ENCODE data around the gene CCNO.

Gene CCNO

DNA sequence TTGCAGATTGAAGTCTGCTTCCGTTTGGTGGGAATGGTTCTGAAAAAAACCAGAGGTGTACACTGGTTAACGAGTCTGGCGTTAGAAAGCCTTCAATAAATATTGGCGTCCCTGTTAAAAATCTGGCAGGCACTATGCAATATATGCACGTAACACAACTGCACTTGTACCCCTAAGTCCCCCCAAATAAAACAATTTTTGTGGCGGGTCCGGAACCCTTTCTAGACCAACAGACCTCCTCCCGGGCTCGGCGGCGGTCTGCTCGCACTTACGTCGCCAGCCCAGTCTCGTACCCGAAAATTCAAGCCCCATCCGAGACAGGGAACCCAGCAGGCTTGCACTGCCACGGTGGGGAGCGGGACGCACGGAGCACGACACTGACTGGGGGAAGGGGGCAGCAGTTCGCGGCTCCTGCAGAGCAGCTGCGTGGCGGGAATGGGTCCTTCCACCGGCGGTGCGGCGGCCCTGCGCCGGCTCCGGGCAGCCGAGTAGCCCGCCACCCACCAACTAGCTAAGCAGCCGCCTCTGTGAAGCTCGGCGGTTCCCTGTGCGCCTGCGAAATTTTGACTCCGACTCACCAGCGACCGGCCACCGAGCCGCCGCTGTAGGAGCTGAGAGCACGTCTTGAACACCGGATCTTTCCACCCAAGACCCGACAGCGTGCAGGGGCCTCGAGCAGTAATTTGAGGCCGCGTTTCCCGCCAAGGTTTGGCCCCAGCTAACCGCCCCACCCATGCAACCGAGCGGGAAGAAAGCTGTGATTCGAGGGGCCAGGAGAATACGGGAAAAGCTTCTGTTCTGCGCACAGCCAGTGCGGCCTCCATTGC, 10.2 kb downstream of the CCNO start:
- no peaks in the 10 kb centered on the region for H3K27me3 ChIP-seq (ENCODE audit: insufficient read depth, low read length, poor library complexity, severe bottlenecking)
- H3K36me3 ChIP-seq (ENCODE audit: insufficient read depth, low read length): no peaks in the 10 kb centered on the region
- H3F3A ChIP-seq (ENCODE audit: low read depth): no peaks in the 10 kb centered on the region
- no peaks in the 10 kb centered on the region for H3K4me1 ChIP-seq (ENCODE audit: insufficient read depth, low read length, poor library complexity, severe bottlenecking)
- no peaks in the 10 kb centered on the region for H4K20me1 ChIP-seq (ENCODE audit: insufficient read depth, low read length, poor library complexity, severe bottlenecking)
- TF ChIP-seq EZH2phosphoT487 (IDR thresholded peaks at IDR 0.05; ENCODE audit: borderline replicate concordance): no peak
- TF ChIP-seq, protein P1, sequence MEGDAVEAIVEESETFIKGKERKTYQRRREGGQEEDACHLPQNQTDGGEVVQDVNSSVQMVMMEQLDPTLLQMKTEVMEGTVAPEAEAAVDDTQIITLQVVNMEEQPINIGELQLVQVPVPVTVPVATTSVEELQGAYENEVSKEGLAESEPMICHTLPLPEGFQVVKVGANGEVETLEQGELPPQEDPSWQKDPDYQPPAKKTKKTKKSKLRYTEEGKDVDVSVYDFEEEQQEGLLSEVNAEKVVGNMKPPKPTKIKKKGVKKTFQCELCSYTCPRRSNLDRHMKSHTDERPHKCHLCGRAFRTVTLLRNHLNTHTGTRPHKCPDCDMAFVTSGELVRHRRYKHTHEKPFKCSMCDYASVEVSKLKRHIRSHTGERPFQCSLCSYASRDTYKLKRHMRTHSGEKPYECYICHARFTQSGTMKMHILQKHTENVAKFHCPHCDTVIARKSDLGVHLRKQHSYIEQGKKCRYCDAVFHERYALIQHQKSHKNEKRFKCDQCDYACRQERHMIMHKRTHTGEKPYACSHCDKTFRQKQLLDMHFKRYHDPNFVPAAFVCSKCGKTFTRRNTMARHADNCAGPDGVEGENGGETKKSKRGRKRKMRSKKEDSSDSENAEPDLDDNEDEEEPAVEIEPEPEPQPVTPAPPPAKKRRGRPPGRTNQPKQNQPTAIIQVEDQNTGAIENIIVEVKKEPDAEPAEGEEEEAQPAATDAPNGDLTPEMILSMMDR (conservative IDR thresholded peaks at IDR 0.05; ENCODE audit: low read length): no peak
- H3K9me3 ChIP-seq (ENCODE audit: insufficient read depth, low read depth, low read length): no peaks in the 10 kb centered on the region
- no peak overlapping the region for H2AFZ ChIP-seq (ENCODE audit: low read length)
- no peak overlapping the region for H3K4me2 ChIP-seq (ENCODE audit: low read depth, low read length, poor library complexity, severe bottlenecking)
- no peaks in the 10 kb centered on the region for H3K79me2 ChIP-seq (ENCODE audit: insufficient read depth, low read length)
- H3K9ac ChIP-seq (ENCODE audit: low read depth, low read length, poor library complexity, severe bottlenecking): no peak overlapping the region
- no peak overlapping the region for H3K4me3 ChIP-seq (ENCODE audit: low read length, poor library complexity, severe bottlenecking)
- H3K9me2 ChIP-seq (replicated peaks; ENCODE audit: low read depth, low read length): no peaks in the 10 kb centered on the region

DNA sequence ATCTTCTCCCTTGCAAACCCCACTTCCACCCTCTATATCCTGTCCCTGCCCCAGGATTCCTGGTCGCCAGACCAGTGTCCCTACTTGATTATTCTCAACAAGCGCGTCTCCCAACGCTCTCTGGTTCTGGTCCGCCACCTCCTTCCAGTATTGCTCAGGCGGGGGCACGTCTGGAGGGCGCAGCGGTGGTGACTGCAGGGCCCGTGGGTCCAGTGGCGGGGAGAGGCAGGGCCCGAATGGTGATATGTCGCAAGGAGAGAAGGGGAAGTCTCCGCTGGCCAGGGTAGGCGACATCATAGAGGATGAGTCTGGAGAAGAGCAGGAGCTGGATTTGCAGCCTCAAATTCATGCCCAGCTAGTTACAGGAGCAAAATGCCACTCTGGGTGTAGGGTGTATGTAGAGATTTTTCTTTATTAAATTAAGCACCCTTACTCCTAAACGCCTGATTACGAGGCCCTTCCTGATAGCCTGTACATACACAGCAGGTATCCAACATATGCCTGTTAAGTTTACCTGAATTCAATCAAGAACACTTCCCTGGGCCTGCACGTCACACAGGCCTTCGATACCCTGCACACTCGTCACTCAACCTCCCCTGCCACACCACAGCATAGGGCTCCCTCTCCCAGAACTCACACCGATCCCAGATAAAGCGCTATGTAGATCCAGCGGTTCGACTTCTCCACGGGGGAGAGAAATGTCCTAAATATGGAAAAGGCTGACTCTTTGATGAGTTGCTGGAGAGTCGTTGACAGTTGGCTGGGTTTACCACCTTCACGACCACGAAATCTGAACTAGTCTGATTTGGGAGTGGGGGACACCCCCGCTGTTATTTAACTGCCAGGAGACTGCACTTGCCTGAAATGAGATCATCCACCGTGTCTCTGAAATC, 11.1 kb downstream of the CCNO start:
- no peaks in the 10 kb centered on the region for H3K79me2 ChIP-seq (ENCODE audit: insufficient read depth, low read length)
- H3K9ac ChIP-seq (ENCODE audit: low read depth, low read length, poor library complexity, severe bottlenecking): no peak overlapping the region
- no peaks in the 10 kb centered on the region for H3F3A ChIP-seq (ENCODE audit: low read depth)
- no peak overlapping the region for H2AFZ ChIP-seq (ENCODE audit: low read length)
- no peaks in the 10 kb centered on the region for H4K20me1 ChIP-seq (ENCODE audit: insufficient read depth, low read length, poor library complexity, severe bottlenecking)
- H3K27me3 ChIP-seq (ENCODE audit: insufficient read depth, low read length, poor library complexity, severe bottlenecking): no peaks in the 10 kb centered on the region
- H3K9me3 ChIP-seq (ENCODE audit: insufficient read depth, low read depth, low read length): no peaks in the 10 kb centered on the region
- H3K4me2 ChIP-seq (ENCODE audit: low read depth, low read length, poor library complexity, severe bottlenecking): no peak overlapping the region
- TF ChIP-seq, protein P1 (conservative IDR thresholded peaks at IDR 0.05; ENCODE audit: low read length): no peak
- TF ChIP-seq EZH2phosphoT487 (IDR thresholded peaks at IDR 0.05; ENCODE audit: borderline replicate concordance): no peak
- no peaks in the 10 kb centered on the region for H3K9me2 ChIP-seq (replicated peaks; ENCODE audit: low read depth, low read length)
- no peaks in the 10 kb centered on the region for H3K36me3 ChIP-seq (ENCODE audit: insufficient read depth, low read length)
- H3K4me3 ChIP-seq (ENCODE audit: low read length, poor library complexity, severe bottlenecking): no peak overlapping the region
- no peaks in the 10 kb centered on the region for H3K4me1 ChIP-seq (ENCODE audit: insufficient read depth, low read length, poor library complexity, severe bottlenecking)

DNA sequence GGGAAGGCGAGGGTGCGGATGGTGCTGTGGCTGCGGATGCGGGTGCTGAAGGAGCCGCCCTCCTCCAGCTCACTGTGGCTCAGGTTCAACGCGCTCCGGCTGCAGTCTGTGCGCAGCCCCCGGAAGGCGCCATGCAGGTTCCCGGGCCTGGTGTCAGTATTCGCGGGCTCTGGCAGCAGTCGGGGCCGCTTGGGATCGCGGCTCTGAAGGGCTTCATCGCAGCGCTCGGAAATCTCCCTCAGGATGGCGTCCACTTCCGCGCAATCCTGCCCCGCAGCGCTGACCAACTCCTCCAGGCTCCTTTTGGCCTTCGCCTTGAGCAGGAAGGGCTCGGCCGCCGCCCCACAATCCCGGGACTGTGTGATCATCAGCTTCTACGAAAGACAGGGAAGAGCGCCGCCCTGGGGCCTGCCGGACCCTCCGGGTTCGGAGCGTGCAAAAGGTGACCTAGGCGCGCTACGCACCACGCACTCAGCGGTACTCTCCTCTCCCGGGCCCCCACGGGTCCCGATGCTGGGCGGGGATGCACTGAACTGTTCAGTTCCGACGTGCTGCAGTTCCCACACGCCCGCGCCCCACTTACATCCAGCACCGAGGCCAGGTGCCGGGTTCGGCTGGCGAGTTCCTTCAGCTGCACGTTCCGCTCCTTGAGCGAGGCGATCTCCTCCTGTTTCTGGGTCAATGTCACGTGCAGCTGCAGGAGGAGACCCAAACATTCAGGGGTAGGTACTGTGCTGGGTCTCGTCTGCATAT, 12.8 kb downstream of the CCNO start:
- Histone ChIP-seq H4K20me1 (ENCODE audit: insufficient read depth, low read length, poor library complexity, severe bottlenecking) (no peaks in the 10 kb centered on the region), H3K9ac (ENCODE audit: low read depth, low read length, poor library complexity, severe bottlenecking) (no peak overlapping the region), H3K4me3 (ENCODE audit: low read length, poor library complexity, severe bottlenecking) (no peak overlapping the region), H2AFZ (ENCODE audit: low read length) (no peak overlapping the region), H3K36me3 (ENCODE audit: insufficient read depth, low read length) (no peaks in the 10 kb centered on the region), H3F3A (ENCODE audit: low read depth) (no peaks in the 10 kb centered on the region), H3K79me2 (ENCODE audit: insufficient read depth, low read length) (no peaks in the 10 kb centered on the region), H3K4me2 (ENCODE audit: low read depth, low read length, poor library complexity, severe bottlenecking) (no peak overlapping the region), H3K27me3 (ENCODE audit: insufficient read depth, low read length, poor library complexity, severe bottlenecking) (no peaks in the 10 kb centered on the region), H3K9me3 (ENCODE audit: insufficient read depth, low read depth, low read length) (no peaks in the 10 kb centered on the region), H3K9me2 (replicated peaks; ENCODE audit: low read depth, low read length) (no peaks in the 10 kb centered on the region), H3K4me1 (ENCODE audit: insufficient read depth, low read length, poor library complexity, severe bottlenecking) (no peaks in the 10 kb centered on the region)
- no peak for TF ChIP-seq EZH2phosphoT487 (IDR thresholded peaks at IDR 0.05; ENCODE audit: borderline replicate concordance)
- TF ChIP-seq, protein P1 (conservative IDR thresholded peaks at IDR 0.05; ENCODE audit: low read length): no peak

Measured in Loucy (cell line).